COLO668 (cell line): Measurements from ENCODE around the gene CXCL14.

Experiments
- DNase-seq: peaks from one replicate; lab custom pipeline; 2025; ENCODE audit not compliant: unreplicated experiment; lab: John Stamatoyannopoulos, UW

The CXCL14 gene

GRCh38 chr5:135596788-135597187 is 18.0 kb upstream of the CXCL14 start:
- DNase-seq = no peak

- DNase-seq = no peak
Measured at GRCh38 chr5:135596157-135596763, 17.5 kb upstream of the CXCL14 start.

GRCh38 chr5:135594416-135594960 is 15.7 kb upstream of the CXCL14 start:
- DNase-seq = no peak

GRCh38 chr5:135593886-135594285 is 15.1 kb upstream of the CXCL14 start:
- DNase-seq = no peak

GRCh38 chr5:135593141-135593540 is 14.3 kb upstream of the CXCL14 start:
- no peak for DNase-seq

- no peak for DNase-seq
Measured at GRCh38 chr5:135592312-135593045, 13.7 kb upstream of the CXCL14 start.

GRCh38 chr5:135591277-135591676 is 12.5 kb upstream of the CXCL14 start:
- no peak for DNase-seq

- DNase-seq = no peak
Measured at GRCh38 chr5:135589152-135589551, 10.4 kb upstream of the CXCL14 start.

GRCh38 chr5:135587721-135588663 is 9.2 kb upstream of the CXCL14 start:
- no peak for DNase-seq

GRCh38 chr5:135584918-135585317 is 6.1 kb upstream of the CXCL14 start:
- no peak for DNase-seq

GRCh38 chr5:135584276-135584675 is 5.5 kb upstream of the CXCL14 start:
- no peak for DNase-seq

- no peak for DNase-seq
Measured at GRCh38 chr5:135582099-135582781, 3.4 kb upstream of the CXCL14 start.

GRCh38 chr5:135578305-135578684 is 496 bp downstream of the CXCL14 start:
- DNase-seq = no peak

- no peak for DNase-seq
Measured at GRCh38 chr5:135577421-135577820, 1.4 kb downstream of the CXCL14 start.

GRCh38 chr5:135576075-135576599 is 2.7 kb downstream of the CXCL14 start:
- DNase-seq = no peak

GRCh38 chr5:135574493-135574892 is 4.3 kb downstream of the CXCL14 start:
- DNase-seq = no peak

- DNase-seq = no peak
Measured at GRCh38 chr5:135571902-135572301, 6.9 kb downstream of the CXCL14 start.

- no peak for DNase-seq
Measured at GRCh38 chr5:135571066-135571609, 7.7 kb downstream of the CXCL14 start.

- no peak for DNase-seq
Measured at GRCh38 chr5:135570453-135570764, 8.4 kb downstream of the CXCL14 start.

- DNase-seq = peak; percentile 22
Measured at GRCh38 chr5:135569755-135570452, 8.9 kb downstream of the CXCL14 start.
